VCaP (cell line): ENCODE results near the gene EPB41L4B.

Source experiments
- H3K27ac ChIP-seq: fragments of 450-650 bp; 2 replicates; pipeline ENCODE4 v1.5.1; 2017
- CTCF ChIP-seq: fragments of 450-650 bp; conservative IDR thresholded peaks from 2 replicates; pipeline ENCODE4 v1.5.1; 2017; ENCODE audit warnings: mild to moderate bottlenecking, moderate library complexity

EPB41L4B gene

DNA sequence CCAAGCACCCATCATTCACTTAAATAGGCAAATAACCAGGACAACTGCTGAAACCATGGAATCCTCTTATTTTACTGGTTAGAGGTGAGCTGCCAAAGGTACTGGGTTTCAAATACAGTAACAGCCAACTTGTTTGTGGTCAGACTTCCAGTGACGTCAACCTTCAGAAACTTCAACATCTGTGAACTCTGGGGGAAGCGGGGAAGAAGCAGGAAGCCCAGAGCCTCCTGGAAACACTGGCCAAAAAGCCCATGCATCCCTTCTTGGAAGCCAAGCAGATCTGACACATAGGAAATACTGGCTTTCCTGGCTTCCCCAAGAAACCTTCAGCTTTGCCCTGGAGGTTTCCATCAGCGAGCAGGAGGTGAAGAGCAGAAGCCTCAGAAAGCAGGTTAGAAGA lies 148.9 kb downstream of the EPB41L4B start:
- TF ChIP-seq CTCF, result no peak

GRCh38 chr9:109168170-109168569 lies 152.7 kb downstream of the EPB41L4B start:
- no peak overlapping the region for H3K27ac ChIP-seq
- TF ChIP-seq CTCF, result no peak

More for the DNA sequence above, 148.9 kb downstream of the EPB41L4B start:
- H3K27ac ChIP-seq, result no peak overlapping the region

- no peak for TF ChIP-seq CTCF
- peak overlapping the region; percentile 62; the same call in 1 of the 2 replicates for H3K27ac ChIP-seq
Measured at GRCh38 chr9:109167716-109168115, 153.1 kb downstream of the EPB41L4B start.

DNA sequence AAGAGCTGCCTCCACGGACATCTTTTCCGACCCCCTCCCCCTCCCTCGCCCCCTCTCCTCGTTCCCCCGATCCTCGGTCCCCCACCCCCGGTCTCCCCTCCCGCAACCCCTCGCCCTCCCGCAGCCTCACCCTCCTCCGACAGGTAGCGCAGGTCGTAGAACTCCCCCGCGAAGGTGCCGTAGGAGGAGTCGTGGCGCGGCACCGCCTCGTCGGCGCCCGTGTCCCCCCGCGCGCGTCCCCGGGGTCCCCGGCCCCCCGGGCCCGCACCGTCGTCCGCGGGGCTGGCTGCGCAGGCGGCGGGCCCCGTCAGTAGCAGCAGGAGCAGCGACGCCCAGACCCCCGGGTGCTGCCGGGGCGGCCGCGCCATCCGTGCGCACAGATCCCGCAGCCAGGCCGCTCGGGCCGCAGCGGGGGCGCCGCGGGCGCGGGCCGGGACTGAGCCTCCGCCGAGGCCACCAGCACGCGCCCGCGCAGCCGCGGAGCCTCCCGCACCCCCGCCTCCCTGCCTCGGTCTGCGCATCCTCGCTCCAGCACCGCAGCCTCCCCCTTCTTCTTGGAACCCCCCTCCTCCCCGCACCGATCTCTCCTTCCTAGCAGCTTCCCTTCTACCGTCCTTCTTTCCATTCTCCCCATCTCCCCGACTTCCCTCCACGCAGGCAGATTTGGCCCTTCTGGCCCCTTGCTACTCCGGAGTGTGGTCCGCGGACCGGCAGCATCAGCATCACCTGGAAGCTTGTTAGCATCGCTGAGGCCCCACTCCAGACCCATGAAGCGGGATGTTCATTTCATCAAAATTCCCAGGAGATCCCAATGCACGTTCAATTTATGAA lies 153.9 kb downstream of the EPB41L4B start, which contains the start of gene FRRS1L:
Gene FRRS1L (minus strand): TSS at position 479 of the 831 bp plus-strand sequence. CDS start 111 bp downstream, at position 368.
- TF ChIP-seq CTCF, result no peak
- peak within 1 kb of the TSS; percentile 62; the same call in 1 of the 2 replicates for H3K27ac ChIP-seq

- no peak for TF ChIP-seq CTCF
Measured at GRCh38 chr9:109166171-109166770, 154.6 kb downstream of the EPB41L4B start.

GRCh38 chr9:109164042-109164441 lies 156.8 kb downstream of the EPB41L4B start:
- no peak for TF ChIP-seq CTCF
- H3K27ac ChIP-seq, result no peak overlapping the region

More at GRCh38 chr9:109166171-109166770, 154.6 kb downstream of the EPB41L4B start:
- H3K27ac ChIP-seq, result peak overlapping the region; percentile 62; the same call in 1 of the 2 replicates

DNA sequence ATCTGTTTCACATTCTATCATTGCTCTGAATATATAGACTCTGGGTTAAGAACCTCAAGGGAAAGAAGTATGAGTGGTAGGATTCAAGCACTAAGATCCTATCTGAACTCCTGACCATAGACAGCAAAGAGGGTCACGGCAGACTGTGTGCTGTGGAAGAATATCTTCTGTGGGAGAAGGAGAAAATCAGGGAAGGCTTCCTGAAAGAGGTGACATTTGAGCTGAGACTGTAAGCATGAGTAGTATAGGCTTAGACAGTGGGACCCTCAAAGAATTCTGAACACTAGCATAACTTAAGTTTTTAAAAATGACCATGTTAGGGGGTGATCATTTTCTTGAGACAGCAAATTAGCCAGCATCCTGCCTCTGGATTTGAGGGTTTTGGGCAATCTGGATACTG lies 157.7 kb downstream of the EPB41L4B start:
- no peak overlapping the region for H3K27ac ChIP-seq
- no peak for TF ChIP-seq CTCF
